HepG2 (cell line): ENCODE data around the gene HSPB6. TPM values are rescaled to one million over a fixed set of nuclear protein-coding genes. Genes with fewer than 3 reads are reported as not detected.

Experiments
- ADNP ChIP-seq: sonication (generic); formaldehyde crosslinking; IDR thresholded peaks from 2 replicates; pipeline ENCODE4 v1.4.0; 2020; ENCODE audit warnings: missing genetic modification reagents
- FOXJ3 ChIP-seq: sonication (generic); formaldehyde crosslinking; IDR thresholded peaks from 2 replicates; pipeline ENCODE4 v1.4.0; 2020; ENCODE audit warnings: missing genetic modification reagents, mild to moderate bottlenecking, borderline replicate concordance
- GATA4 ChIP-seq: sonication (generic); IDR thresholded peaks from 2 replicates; pipeline ENCODE4 v1.6.1; 2016; ENCODE audit warnings: antibody characterized with exemption, low read depth, borderline replicate concordance
- GZF1 ChIP-seq: sonication (generic); formaldehyde crosslinking; IDR thresholded peaks from 2 replicates; pipeline ENCODE4 v1.5.1; 2020; ENCODE audit warnings: mild to moderate bottlenecking, missing genetic modification reagents
- HDAC1 ChIP-seq: sonication (generic); formaldehyde crosslinking; IDR thresholded peaks from 2 replicates; pipeline ENCODE4 v1.5.1; 2020; ENCODE audit warnings: mild to moderate bottlenecking, missing genetic modification reagents
- KAT7 ChIP-seq: IDR thresholded peaks from 2 replicates; pipeline ENCODE4 v1.6.1; 2018; ENCODE audit warnings: borderline replicate concordance, missing compliant biosample characterization
- KLF16 ChIP-seq, 2 experiments: sonication (generic) in 1 of 2; formaldehyde crosslinking in 1 of 2; IDR thresholded peaks; 2 replicates each; pipeline versions ENCODE4 v1.6.1 to v1.8.0; 2016 to 2023; ENCODE audit warnings: missing genetic modification reagents in 2 of 2, missing compliant biosample characterization in 1 of 2
- MYC ChIP-seq: sonication (generic); formaldehyde crosslinking; IDR thresholded peaks from 2 replicates; pipeline ENCODE4 v1.9.0; 2021; ENCODE audit warnings: missing genetic modification reagents, borderline replicate concordance
- PCBP1 ChIP-seq: fragments of 200-400 bp; formaldehyde crosslinking; IDR thresholded peaks from 2 replicates; pipeline ENCODE4 v1.6.1; 2017; ENCODE audit warnings: mild to moderate bottlenecking, low read depth, low read length, borderline replicate concordance
- POGZ ChIP-seq: sonication (generic); formaldehyde crosslinking; IDR thresholded peaks from 2 replicates; pipeline ENCODE4 v1.4.0; 2020; ENCODE audit warnings: mild to moderate bottlenecking, missing genetic modification reagents
- SETDB1 ChIP-seq: sonication (generic); formaldehyde crosslinking; IDR thresholded peaks from 2 replicates; pipeline ENCODE4 v1.5.1; 2020; ENCODE audit warnings: missing genetic modification reagents, mild to moderate bottlenecking, borderline replicate concordance
- ZFP1 ChIP-seq: IDR thresholded peaks from 2 replicates; pipeline ENCODE4 v1.6.1; 2016
- ZFX ChIP-seq: sonication (generic); formaldehyde crosslinking; IDR thresholded peaks from 2 replicates; pipeline ENCODE4 v1.4.0; 2020; ENCODE audit warnings: mild to moderate bottlenecking, low read depth, missing genetic modification reagents, moderate library complexity
- ZKSCAN8 ChIP-seq: IDR thresholded peaks from 2 replicates; pipeline ENCODE4 v1.6.1; 2016; ENCODE audit warnings: borderline replicate concordance, missing genetic modification reagents, missing compliant biosample characterization
- ZMYM2 ChIP-seq: sonication (generic); formaldehyde crosslinking; IDR thresholded peaks from 2 replicates; pipeline ENCODE4 v1.8.0; 2022; ENCODE audit warnings: mild to moderate bottlenecking, missing genetic modification reagents
- polyA plus RNA-seq, 8 experiments: library from polyadenylated mRNA; depleted of rRNA in 3 of 8; stranded (reverse) in 7 of 8; unstranded in 1 of 8; fragments of >200 nt; fragmentation: Illumina TruSeq in 4 of 8; extraction: Trizol in 4 of 8; gene quantifications; 2 replicates each; pipeline versions ENCODE4 v1.2.1 to v1.2.3, GENCODE V29; 2011 to 2016; ENCODE audit warnings: low read depth in 4 of 8, missing spikeins in 1 of 8, mixed read lengths in 1 of 8; ENCODE audit not compliant: insufficient read depth in 1 of 8
- total RNA-seq, 5 experiments: library from RNA; depleted of rRNA; stranded (reverse); fragments of >200 nt; fragmentation: Illumina TruSeq; extraction: Trizol; gene quantifications; 2 replicates each; pipeline ENCODE4 v1.2.3, GENCODE V29; 2016; ENCODE audit warnings: low read depth in 1 of 5
- TF ChIP-seq, protein P1 (sequence below): sonication (generic); formaldehyde crosslinking; IDR thresholded peaks from 2 replicates; pipeline ENCODE4 v1.5.1; 2020; ENCODE audit warnings: mild to moderate bottlenecking, missing genetic modification reagents, moderate library complexity
- TF ChIP-seq, protein P2 (sequence below), 2 experiments: fragments of 450-650 bp in 1 of 2; sonication (generic) in 1 of 2; formaldehyde crosslinking; IDR thresholded peaks; 2 replicates each; pipeline versions ENCODE4 v1.5.0 to v1.8.0; 2020 to 2022; ENCODE audit warnings: mild to moderate bottlenecking in 1 of 2, missing genetic modification reagents in 1 of 2
- TF ChIP-seq, protein P3 (sequence below): sonication (generic); formaldehyde crosslinking; IDR thresholded peaks from 2 replicates; pipeline ENCODE4 v1.4.0; 2020; ENCODE audit warnings: missing genetic modification reagents
- TF ChIP-seq, protein P4 (sequence below): sonication (generic); formaldehyde crosslinking; IDR thresholded peaks from 2 replicates; pipeline ENCODE4 v1.4.0; 2020; ENCODE audit warnings: missing genetic modification reagents, borderline replicate concordance
- TF ChIP-seq, protein P5 (sequence below): sonication (generic); formaldehyde crosslinking; IDR thresholded peaks from 2 replicates; pipeline ENCODE4 v1.5.0; 2020; ENCODE audit warnings: mild to moderate bottlenecking, low read depth, missing genetic modification reagents, borderline replicate concordance
- TF ChIP-seq, protein P6 (sequence below): sonication (generic); formaldehyde crosslinking; IDR thresholded peaks from 2 replicates; pipeline ENCODE4 v1.4.0; 2020; ENCODE audit warnings: missing genetic modification reagents, low read depth, mild to moderate bottlenecking, borderline replicate concordance

Gene HSPB6
- total and polyA plus RNA-seq, 2 of the 13 experiments (the other 11 are each of a cell fraction or from before 2014, with no cell fraction given): 0.18 TPM; not detected in 1

DNA sequence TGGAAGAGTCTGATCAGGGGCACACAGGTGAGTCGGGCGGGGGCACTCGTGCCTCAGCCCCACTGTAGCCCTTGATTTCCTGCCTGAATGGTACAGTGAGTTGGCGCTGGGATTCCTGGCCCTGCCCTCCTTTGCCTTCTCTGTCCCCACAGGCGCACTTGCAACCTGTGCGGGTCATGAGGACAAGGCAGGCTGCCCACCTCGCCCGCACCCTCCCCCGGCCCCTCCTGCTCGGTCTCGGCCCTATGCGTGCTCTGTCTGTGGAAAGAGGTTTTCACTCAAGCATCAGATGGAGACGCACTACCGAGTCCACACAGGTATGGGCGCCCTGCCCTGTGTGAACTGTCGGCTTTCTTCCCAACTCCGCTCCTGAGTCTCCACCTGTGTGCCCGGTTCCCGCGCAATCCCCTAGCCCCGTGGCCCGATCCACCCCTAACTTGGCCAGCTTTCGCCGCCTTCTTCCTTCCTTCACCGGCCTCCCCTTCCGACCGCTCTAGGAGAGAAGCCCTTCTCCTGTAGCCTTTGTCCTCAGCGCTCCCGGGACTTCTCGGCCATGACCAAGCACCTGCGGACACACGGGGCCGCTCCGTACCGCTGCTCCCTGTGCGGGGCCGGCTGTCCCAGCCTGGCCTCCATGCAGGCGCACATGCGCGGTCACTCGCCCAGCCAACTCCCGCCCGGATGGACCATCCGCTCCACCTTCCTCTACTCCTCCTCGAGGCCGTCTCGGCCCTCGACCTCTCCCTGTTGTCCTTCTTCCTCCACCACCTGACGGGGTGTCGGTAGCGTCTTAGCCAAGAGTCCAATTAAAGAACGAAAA lies 40.6 kb downstream of the HSPB6 start (continued):
- TF ChIP-seq, protein P1, sequence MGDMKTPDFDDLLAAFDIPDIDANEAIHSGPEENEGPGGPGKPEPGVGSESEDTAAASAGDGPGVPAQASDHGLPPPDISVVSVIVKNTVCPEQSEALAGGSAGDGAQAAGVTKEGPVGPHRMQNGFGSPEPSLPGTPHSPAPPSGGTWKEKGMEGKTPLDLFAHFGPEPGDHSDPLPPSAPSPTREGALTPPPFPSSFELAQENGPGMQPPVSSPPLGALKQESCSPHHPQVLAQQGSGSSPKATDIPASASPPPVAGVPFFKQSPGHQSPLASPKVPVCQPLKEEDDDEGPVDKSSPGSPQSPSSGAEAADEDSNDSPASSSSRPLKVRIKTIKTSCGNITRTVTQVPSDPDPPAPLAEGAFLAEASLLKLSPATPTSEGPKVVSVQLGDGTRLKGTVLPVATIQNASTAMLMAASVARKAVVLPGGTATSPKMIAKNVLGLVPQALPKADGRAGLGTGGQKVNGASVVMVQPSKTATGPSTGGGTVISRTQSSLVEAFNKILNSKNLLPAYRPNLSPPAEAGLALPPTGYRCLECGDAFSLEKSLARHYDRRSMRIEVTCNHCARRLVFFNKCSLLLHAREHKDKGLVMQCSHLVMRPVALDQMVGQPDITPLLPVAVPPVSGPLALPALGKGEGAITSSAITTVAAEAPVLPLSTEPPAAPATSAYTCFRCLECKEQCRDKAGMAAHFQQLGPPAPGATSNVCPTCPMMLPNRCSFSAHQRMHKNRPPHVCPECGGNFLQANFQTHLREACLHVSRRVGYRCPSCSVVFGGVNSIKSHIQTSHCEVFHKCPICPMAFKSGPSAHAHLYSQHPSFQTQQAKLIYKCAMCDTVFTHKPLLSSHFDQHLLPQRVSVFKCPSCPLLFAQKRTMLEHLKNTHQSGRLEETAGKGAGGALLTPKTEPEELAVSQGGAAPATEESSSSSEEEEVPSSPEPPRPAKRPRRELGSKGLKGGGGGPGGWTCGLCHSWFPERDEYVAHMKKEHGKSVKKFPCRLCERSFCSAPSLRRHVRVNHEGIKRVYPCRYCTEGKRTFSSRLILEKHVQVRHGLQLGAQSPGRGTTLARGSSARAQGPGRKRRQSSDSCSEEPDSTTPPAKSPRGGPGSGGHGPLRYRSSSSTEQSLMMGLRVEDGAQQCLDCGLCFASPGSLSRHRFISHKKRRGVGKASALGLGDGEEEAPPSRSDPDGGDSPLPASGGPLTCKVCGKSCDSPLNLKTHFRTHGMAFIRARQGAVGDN (CRISPR knock-in tag): peak; percentile 98
- TF ChIP-seq PCBP1 (no peak), GATA4 (no peak), ADNP (no peak), KLF16 (CRISPR knock-in tag; IDR thresholded peaks at IDR 0.05) (peak in 1 of 2 experiments; percentile 52; a peak in 1 of 4 replicates), ZKSCAN8 (no peak), KAT7 (CRISPR knock-in tag) (no peak), MYC (peak; percentile 81), ZFP1 (CRISPR knock-in tag) (no peak), HDAC1 (CRISPR knock-in tag) (no peak), ZFX (CRISPR knock-in tag) (no peak; the same call in 1 of the 2 replicates), SETDB1 (no peak), GZF1 (0 out of 2 replicates have a peak, but pooled peaks have one; percentile 24), FOXJ3 (CRISPR knock-in tag) (no peak), POGZ (CRISPR knock-in tag) (no peak; the same call in 1 of the 2 replicates), ZMYM2 (no peak)
- TF ChIP-seq, protein P2, sequence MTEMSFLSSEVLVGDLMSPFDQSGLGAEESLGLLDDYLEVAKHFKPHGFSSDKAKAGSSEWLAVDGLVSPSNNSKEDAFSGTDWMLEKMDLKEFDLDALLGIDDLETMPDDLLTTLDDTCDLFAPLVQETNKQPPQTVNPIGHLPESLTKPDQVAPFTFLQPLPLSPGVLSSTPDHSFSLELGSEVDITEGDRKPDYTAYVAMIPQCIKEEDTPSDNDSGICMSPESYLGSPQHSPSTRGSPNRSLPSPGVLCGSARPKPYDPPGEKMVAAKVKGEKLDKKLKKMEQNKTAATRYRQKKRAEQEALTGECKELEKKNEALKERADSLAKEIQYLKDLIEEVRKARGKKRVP (CRISPR knock-in tag; IDR thresholded peaks at IDR 0.05): peak in 1 of 2 experiments; percentile 62; a peak in 1 of 4 replicates
- TF ChIP-seq, protein P3, sequence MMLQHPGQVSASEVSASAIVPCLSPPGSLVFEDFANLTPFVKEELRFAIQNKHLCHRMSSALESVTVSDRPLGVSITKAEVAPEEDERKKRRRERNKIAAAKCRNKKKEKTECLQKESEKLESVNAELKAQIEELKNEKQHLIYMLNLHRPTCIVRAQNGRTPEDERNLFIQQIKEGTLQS (CRISPR knock-in tag): no peak
- TF ChIP-seq, protein P4, sequence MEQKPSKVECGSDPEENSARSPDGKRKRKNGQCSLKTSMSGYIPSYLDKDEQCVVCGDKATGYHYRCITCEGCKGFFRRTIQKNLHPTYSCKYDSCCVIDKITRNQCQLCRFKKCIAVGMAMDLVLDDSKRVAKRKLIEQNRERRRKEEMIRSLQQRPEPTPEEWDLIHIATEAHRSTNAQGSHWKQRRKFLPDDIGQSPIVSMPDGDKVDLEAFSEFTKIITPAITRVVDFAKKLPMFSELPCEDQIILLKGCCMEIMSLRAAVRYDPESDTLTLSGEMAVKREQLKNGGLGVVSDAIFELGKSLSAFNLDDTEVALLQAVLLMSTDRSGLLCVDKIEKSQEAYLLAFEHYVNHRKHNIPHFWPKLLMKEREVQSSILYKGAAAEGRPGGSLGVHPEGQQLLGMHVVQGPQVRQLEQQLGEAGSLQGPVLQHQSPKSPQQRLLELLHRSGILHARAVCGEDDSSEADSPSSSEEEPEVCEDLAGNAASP (CRISPR knock-in tag): peak; percentile 27; the same call in 1 of the 2 replicates
- TF ChIP-seq, protein P5, sequence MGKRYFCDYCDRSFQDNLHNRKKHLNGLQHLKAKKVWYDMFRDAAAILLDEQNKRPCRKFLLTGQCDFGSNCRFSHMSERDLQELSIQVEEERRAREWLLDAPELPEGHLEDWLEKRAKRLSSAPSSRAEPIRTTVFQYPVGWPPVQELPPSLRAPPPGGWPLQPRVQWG (CRISPR knock-in tag): no peak
- TF ChIP-seq, protein P6, sequence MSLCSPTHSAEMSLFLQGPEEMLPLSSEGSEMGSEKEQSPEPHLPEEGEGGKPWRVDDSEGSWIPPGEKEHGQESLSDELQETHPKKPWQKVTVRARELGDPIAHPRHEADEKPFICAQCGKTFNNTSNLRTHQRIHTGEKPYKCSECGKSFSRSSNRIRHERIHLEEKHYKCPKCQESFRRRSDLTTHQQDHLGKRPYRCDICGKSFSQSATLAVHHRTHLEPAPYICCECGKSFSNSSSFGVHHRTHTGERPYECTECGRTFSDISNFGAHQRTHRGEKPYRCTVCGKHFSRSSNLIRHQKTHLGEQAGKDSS (CRISPR knock-in tag): no peak
